Right renal pelvis (tissue), 4 donors: ENCODE measurements around the gene RASGRF1. TPM values are rescaled to one million over a fixed set of nuclear protein-coding genes. Genes with fewer than 3 reads are reported as not detected.
"Not testable (repeated sequence)": the region's sequence is repeated elsewhere in the genome, so short reads cannot be mapped to it uniquely, and the experiment has no call there.

ENCODE experiments used
- DNase-seq, 4 donors: peaks; one replicate each; pipeline ENCODE4 v3.0.0-alpha.2; 2013; ENCODE audit warnings: low read depth in 4 of 4, low spot score in 3 of 4, missing footprints in 1 of 4
- polyA plus RNA-seq, 4 donors: library from polyadenylated mRNA; unstranded; fragments of 120-200 nt; gene quantifications; one replicate each; pipeline ENCODE4 v1.2.1, GENCODE V29; 2013; ENCODE audit not compliant: insufficient read length in 4 of 4

Gene RASGRF1
- polyA plus RNA-seq, 4 donors, result 0.19 to 0.44 (median 0.40) TPM

- no peak for DNase-seq
Observed at GRCh38 chr15:78934655-78935023, 155.9 kb downstream of the RASGRF1 start.

DNA sequence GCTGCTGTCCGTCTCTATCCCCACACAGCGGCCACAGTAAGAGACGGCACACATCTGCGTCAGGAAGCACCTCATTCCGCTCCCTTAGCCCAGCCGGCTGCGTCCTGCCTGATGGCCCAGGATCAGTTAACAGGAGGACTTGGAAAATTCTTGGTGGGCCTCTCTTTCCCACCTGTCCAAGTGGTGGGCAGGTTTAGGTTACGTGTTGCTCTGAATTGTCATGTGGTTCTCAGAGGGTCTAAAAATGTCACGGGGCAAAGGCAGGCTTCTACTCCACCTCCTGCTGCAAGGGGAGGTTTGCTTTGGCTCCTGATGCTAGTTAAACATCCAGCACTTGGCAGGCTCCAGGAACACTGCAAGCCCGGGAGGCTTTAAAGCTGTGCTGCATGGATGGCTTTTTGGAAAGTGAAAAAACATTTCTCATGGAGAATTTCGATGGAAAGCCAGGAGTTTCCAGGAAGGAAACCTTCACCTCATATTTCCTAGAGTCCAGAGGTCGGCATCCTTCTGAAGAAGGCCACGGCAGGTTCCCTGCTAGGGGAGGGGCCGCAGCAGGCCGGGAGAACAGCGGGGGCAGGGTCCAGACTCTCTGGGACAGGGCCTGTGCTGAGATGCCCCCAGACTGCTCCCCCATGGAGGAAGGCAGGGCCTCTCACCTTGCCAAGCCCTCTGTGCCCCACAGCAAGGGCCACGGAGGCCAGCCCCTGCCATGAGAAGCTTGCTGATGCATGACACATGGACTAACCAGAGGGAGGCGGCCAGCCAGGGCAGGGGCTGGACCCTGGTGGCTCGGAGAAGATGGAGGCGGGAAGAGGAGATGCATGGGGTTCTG is 156.5 kb downstream of the RASGRF1 start:
- peak in 1 of 4 donors; percentile 38 for DNase-seq

- no peak for DNase-seq
Observed at GRCh38 chr15:78933187-78933822, 157.3 kb downstream of the RASGRF1 start.

DNA sequence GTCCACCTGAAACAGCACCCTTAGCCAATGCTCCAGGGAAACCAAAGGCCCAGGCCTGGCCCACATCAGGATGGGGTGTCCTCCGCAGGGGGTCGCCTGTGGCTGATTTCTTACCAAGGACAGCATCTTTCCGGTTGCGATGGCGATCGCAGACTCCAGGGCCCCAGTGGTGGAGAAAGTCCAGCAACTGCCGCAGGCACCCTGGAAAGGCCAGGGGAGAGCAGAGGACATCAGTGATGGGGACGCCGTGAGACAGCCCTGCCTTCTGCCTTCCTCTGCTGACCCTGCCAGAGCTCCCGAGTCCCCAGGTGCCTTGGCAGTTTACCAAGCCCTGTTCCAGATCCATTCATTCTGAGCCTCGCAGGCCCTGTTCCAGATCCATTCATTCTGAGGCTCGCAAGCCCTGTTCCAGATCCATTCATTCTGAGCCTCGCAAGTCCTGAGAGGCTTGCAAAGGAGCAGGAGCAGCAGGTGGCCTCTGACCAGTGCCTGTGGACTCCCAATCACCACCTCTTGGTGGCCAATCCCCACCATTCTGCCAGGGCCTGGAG is 158.2 kb downstream of the RASGRF1 start:
- no peak for DNase-seq

- no peak for DNase-seq
Observed at GRCh38 chr15:78931439-78932257, 158.9 kb downstream of the RASGRF1 start.

GRCh38 chr15:78930577-78931388 is 159.8 kb downstream of the RASGRF1 start:
- no peak for DNase-seq

GRCh38 chr15:78929536-78930264 is 160.9 kb downstream of the RASGRF1 start:
- no peak for DNase-seq

DNA sequence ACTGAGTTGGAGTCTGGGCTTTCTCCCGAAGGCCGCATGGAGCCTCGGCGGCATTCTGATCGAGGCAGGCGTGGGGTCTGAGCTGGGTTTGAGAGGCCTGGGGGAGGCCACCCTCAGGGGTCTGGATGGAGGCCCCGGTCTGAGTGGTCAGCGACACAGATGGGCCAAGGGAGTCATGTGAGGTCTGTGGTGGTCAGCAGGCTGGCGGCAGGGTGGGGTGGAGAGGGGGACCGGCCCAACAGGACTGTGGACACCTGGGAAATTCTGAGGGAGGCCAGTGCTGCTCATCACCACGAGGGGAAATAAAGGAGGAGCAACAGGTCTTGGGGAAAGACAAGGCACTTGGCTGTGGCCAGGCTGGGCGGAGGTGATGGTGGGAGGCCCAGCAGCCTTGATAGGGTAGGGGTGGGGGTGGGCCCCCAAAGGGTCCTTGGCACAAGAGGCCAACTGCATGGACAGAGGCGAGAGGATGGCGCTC is 161.9 kb downstream of the RASGRF1 start:
- no peak for DNase-seq

- not testable (repeated sequence) for DNase-seq
Observed at GRCh38 chr15:78928176-78928575, 162.4 kb downstream of the RASGRF1 start.

GRCh38 chr15:78927077-78927790 is 163.3 kb downstream of the RASGRF1 start:
- DNase-seq, result no peak

- no peak for DNase-seq
Observed at GRCh38 chr15:78925956-78926743, 164.4 kb downstream of the RASGRF1 start.

- no peak for DNase-seq
Observed at GRCh38 chr15:78925076-78925624, 165.4 kb downstream of the RASGRF1 start.

- DNase-seq, result no peak
Observed at GRCh38 chr15:78923480-78924360, 166.9 kb downstream of the RASGRF1 start.

DNA sequence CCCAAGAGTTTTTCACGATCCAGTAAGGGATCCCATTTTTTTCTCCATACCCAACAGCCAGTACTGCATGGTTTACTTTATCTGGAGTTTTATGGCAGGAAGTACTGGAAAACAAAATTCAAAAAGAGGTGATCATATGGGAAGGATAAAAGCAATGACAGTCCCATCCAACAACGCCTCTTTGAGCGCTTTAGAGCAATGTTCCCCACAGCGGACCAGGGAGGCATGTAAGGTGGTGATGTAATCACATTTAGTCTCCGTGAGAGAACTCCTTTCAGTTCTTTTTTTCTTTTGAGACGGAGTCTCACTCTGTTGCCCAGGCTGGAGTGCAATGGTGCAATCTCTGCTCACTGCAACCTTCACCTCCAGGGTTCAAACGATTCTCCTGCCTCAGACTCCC is 167.6 kb downstream of the RASGRF1 start:
- no peak for DNase-seq

- DNase-seq, result no peak
Observed at GRCh38 chr15:78922527-78922926, 168.1 kb downstream of the RASGRF1 start.

- DNase-seq, result no peak
Observed at GRCh38 chr15:78921940-78922339, 168.6 kb downstream of the RASGRF1 start.

GRCh38 chr15:78921517-78921916 is 169.1 kb downstream of the RASGRF1 start:
- DNase-seq, result no peak
